ENCODE results near the gene OLFML3.

Gene OLFML3

DNA sequence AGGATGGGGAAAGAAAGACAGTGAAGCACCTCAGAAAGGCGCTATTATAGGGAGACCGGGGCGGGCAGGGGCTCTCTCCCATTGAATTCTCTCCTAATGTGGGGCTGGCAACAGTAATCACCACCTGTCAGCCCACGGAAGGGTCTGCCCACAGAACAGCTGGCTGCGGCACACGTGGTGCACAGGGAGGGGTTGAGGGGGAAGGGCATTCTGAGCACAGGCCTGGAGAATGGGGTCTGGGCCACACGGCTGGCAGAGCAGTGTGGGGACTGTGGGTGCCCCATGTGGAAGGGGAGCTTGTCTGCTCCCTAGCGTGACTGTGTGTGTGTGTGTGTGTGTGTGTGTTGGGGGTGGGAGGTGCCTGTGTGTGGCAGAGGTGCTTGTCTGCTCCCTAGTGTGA lies 4.1 kb downstream of the OLFML3 start:
- H4K20me1 ChIP-seq (ENCODE audit: insufficient read depth, low read length): no peaks in the 10 kb centered on the region
- no peaks in the 10 kb centered on the region for H3K9me3 ChIP-seq (ENCODE audit: insufficient read depth, low read length, severe bottlenecking)
- ATAC-seq (ENCODE audit: insufficient read depth, low read depth) (peak; percentile 68), DNase-seq (peak; percentile 46)
- H3K4me3 ChIP-seq (ENCODE audit: low read depth in 1 of 2, low read length in 2 of 2): no peak overlapping the region
- H3K4me1 ChIP-seq (ENCODE audit: insufficient read depth, low read length): no peaks in the 10 kb centered on the region
- H3K36me3 ChIP-seq (ENCODE audit: insufficient read depth, low read length): no peaks in the 10 kb centered on the region
- no peak overlapping the region for H3K27ac ChIP-seq (ENCODE audit: low read length)
- H3K4me2 ChIP-seq (ENCODE audit: insufficient read depth, low read length): no peak overlapping the region
- no peak for TF ChIP-seq EZH2 (IDR thresholded peaks at IDR 0.05; ENCODE audit: borderline replicate concordance, low read depth, low read length, severe bottlenecking)
- TF ChIP-seq, protein P1, sequence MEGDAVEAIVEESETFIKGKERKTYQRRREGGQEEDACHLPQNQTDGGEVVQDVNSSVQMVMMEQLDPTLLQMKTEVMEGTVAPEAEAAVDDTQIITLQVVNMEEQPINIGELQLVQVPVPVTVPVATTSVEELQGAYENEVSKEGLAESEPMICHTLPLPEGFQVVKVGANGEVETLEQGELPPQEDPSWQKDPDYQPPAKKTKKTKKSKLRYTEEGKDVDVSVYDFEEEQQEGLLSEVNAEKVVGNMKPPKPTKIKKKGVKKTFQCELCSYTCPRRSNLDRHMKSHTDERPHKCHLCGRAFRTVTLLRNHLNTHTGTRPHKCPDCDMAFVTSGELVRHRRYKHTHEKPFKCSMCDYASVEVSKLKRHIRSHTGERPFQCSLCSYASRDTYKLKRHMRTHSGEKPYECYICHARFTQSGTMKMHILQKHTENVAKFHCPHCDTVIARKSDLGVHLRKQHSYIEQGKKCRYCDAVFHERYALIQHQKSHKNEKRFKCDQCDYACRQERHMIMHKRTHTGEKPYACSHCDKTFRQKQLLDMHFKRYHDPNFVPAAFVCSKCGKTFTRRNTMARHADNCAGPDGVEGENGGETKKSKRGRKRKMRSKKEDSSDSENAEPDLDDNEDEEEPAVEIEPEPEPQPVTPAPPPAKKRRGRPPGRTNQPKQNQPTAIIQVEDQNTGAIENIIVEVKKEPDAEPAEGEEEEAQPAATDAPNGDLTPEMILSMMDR (IDR thresholded peaks at IDR 0.05; ENCODE audit: borderline replicate concordance, extremely low read depth, low read length, poor library complexity, severe bottlenecking): no peak
- H2AFZ ChIP-seq (ENCODE audit: low read depth, low read length): no peak overlapping the region
- no peaks in the 10 kb centered on the region for H3K27me3 ChIP-seq (ENCODE audit: insufficient read depth, low read length, poor library complexity)
- H3K9ac ChIP-seq (ENCODE audit: low read depth, low read length): no peak overlapping the region
- H3K79me2 ChIP-seq (ENCODE audit: insufficient read depth, low read length): no peaks in the 10 kb centered on the region

DNA sequence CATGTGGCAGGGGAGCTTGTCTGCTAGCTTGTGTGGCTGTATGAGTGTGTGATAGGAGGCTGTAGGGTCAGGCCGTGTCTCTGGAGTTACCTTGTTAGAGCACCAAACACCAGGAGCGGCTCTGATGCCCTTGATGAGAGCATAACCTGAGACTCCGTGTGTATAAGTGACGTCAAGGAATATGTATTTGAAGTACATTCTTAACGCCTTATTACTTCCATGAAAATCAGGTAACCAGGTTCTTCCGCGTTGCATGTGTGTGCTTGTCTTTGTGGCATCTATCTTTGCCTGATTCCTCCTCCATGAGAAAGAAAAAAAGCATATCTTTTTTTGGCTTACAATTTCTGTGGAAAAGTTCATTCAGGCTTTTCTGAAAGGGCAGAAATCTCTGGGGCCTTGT lies 4.6 kb downstream of the OLFML3 start:
- Histone ChIP-seq H3K27me3 (ENCODE audit: insufficient read depth, low read length, poor library complexity) (no peaks in the 10 kb centered on the region), H3K4me2 (ENCODE audit: insufficient read depth, low read length) (no peak overlapping the region), H3K27ac (ENCODE audit: low read length) (no peak overlapping the region), H3K4me1 (ENCODE audit: insufficient read depth, low read length) (no peaks in the 10 kb centered on the region), H3K79me2 (ENCODE audit: insufficient read depth, low read length) (no peaks in the 10 kb centered on the region), H3K4me3 (ENCODE audit: low read depth in 1 of 2, low read length in 2 of 2) (no peak overlapping the region), H2AFZ (ENCODE audit: low read depth, low read length) (no peak overlapping the region), H4K20me1 (ENCODE audit: insufficient read depth, low read length) (no peaks in the 10 kb centered on the region), H3K9ac (ENCODE audit: low read depth, low read length) (no peak overlapping the region), H3K9me3 (ENCODE audit: insufficient read depth, low read length, severe bottlenecking) (peaks cover under 1% of the 10 kb centered on the region), H3K36me3 (ENCODE audit: insufficient read depth, low read length) (no peaks in the 10 kb centered on the region)
- no peak for DNase-seq
- ATAC-seq (ENCODE audit: insufficient read depth, low read depth): no peak
- no peak for TF ChIP-seq EZH2 (IDR thresholded peaks at IDR 0.05; ENCODE audit: borderline replicate concordance, low read depth, low read length, severe bottlenecking)
- TF ChIP-seq, protein P1 (IDR thresholded peaks at IDR 0.05; ENCODE audit: borderline replicate concordance, extremely low read depth, low read length, poor library complexity, severe bottlenecking): no peak

DNA sequence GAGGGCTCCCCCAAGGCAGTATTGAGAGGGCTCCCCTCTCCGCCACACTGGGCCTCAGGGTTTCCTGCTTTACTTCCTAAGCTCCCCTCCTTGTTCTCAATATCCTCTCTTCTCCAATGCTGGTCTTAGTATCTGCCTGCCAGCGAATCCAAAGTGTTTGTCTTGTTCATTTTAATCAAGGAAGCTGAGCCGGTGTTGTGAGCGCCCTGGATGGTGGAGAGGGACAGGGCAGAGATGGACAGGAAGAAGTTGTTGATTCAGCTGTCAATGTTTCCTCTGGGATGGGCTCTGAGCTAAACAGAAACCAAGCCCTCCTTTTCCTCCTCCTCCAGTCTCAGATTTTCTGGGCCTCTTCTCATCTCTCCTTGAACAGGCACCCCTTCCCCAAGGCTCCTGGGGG lies 5.4 kb downstream of the OLFML3 start:
- Histone ChIP-seq H3K9me3 (ENCODE audit: insufficient read depth, low read length, severe bottlenecking) (peaks cover 2% of the 10 kb centered on the region), H4K20me1 (ENCODE audit: insufficient read depth, low read length) (no peaks in the 10 kb centered on the region), H3K4me2 (ENCODE audit: insufficient read depth, low read length) (no peak overlapping the region), H2AFZ (ENCODE audit: low read depth, low read length) (no peak overlapping the region), H3K27ac (ENCODE audit: low read length) (no peak overlapping the region), H3K4me3 (ENCODE audit: low read depth in 1 of 2, low read length in 2 of 2) (no peak overlapping the region), H3K36me3 (ENCODE audit: insufficient read depth, low read length) (no peaks in the 10 kb centered on the region), H3K79me2 (ENCODE audit: insufficient read depth, low read length) (no peaks in the 10 kb centered on the region), H3K27me3 (ENCODE audit: insufficient read depth, low read length, poor library complexity) (no peaks in the 10 kb centered on the region), H3K4me1 (ENCODE audit: insufficient read depth, low read length) (no peaks in the 10 kb centered on the region), H3K9ac (ENCODE audit: low read depth, low read length) (no peak overlapping the region)
- ATAC-seq (ENCODE audit: insufficient read depth, low read depth) (no peak), DNase-seq (no peak)
- TF ChIP-seq, protein P1 (IDR thresholded peaks at IDR 0.05; ENCODE audit: borderline replicate concordance, extremely low read depth, low read length, poor library complexity, severe bottlenecking): no peak
- TF ChIP-seq EZH2 (IDR thresholded peaks at IDR 0.05; ENCODE audit: borderline replicate concordance, low read depth, low read length, severe bottlenecking): no peak

DNA sequence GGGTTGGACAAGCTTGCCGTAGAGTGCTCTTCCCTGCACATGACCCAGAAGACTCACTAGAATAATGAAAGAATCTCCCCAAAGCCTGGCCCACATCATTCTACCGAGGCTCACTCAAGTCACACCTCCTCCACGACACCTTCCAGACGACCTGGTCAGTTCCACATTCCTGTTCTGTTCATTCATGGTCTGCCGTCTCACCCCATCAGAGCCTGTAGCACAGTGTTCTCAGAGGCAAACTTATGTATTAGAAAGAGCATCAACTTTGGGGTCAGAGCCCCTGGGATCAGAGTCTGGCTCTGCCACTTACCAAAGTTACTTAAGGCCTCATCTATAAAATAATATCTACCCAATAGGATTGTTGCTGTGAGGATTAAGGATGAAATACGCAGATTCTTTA lies 7.5 kb downstream of the OLFML3 start:
- H3K27ac ChIP-seq (ENCODE audit: low read length): no peak overlapping the region
- ATAC-seq (ENCODE audit: insufficient read depth, low read depth) (no peak), DNase-seq (no peak)
- no peak overlapping the region for H3K9ac ChIP-seq (ENCODE audit: low read depth, low read length)
- no peaks in the 10 kb centered on the region for H3K79me2 ChIP-seq (ENCODE audit: insufficient read depth, low read length)
- no peaks in the 10 kb centered on the region for H4K20me1 ChIP-seq (ENCODE audit: insufficient read depth, low read length)
- no peaks in the 10 kb centered on the region for H3K27me3 ChIP-seq (ENCODE audit: insufficient read depth, low read length, poor library complexity)
- H3K9me3 ChIP-seq (ENCODE audit: insufficient read depth, low read length, severe bottlenecking): peaks cover 2% of the 10 kb centered on the region
- TF ChIP-seq, protein P1 (IDR thresholded peaks at IDR 0.05; ENCODE audit: borderline replicate concordance, extremely low read depth, low read length, poor library complexity, severe bottlenecking): no peak
- TF ChIP-seq EZH2 (IDR thresholded peaks at IDR 0.05; ENCODE audit: borderline replicate concordance, low read depth, low read length, severe bottlenecking): no peak
- no peaks in the 10 kb centered on the region for H3K36me3 ChIP-seq (ENCODE audit: insufficient read depth, low read length)
- no peak overlapping the region for H3K4me2 ChIP-seq (ENCODE audit: insufficient read depth, low read length)
- H3K4me1 ChIP-seq (ENCODE audit: insufficient read depth, low read length): no peaks in the 10 kb centered on the region
- H2AFZ ChIP-seq (ENCODE audit: low read depth, low read length): no peak overlapping the region
- no peak overlapping the region for H3K4me3 ChIP-seq (ENCODE audit: low read depth in 1 of 2, low read length in 2 of 2)
